H1 (cell line): ENCODE measurements around the gene DBNL. TPM values are rescaled to one million over a fixed set of nuclear protein-coding genes. Genes with fewer than 3 reads are reported as not detected.

ENCODE experiments used
- CTCF ChIA-PET: fragments of 300-600 bp; sonication (Branson Sonifier 250); formaldehyde crosslinking; loops from one replicate; lab custom pipeline; 2021; ENCODE audit not compliant: partially characterized antibody; lab: Charles Lee
- POLR2A ChIA-PET: fragments of 300-600 bp; sonication (Branson Sonifier 250); formaldehyde crosslinking; loops from one replicate; lab custom pipeline; 2021; ENCODE audit warnings: inconsistent platforms; ENCODE audit not compliant: partially characterized antibody; lab: Charles Lee
- DNase-seq, 2 experiments: peaks; one replicate each; pipeline versions ENCODE4 v3.0.0 to v3.0.0-alpha.2; 2010 to 2022; ENCODE audit warnings: low spot score in 2 of 2, low read depth in 1 of 2, mixed read lengths in 1 of 2
- FAIRE-seq: peaks from 2 replicates; lab custom pipeline; 2011; peaks lifted over from hg19 to GRCh38; lab: Jason Lieb, UNC
- H2AFZ ChIP-seq: 2 replicates; pipeline ENCODE4 v1.8.1; 2012; ENCODE audit warnings: low read length, inconsistent platforms
- H2AK5ac ChIP-seq: 2 replicates; pipeline ENCODE4 v1.6.1; 2013; ENCODE audit warnings: low read depth, low read length
- H2BK120ac ChIP-seq: replicated peaks from 2 replicates; pipeline ENCODE3; 2013; ENCODE audit warnings: low read depth, low read length, inconsistent platforms
- H2BK12ac ChIP-seq: 2 replicates; pipeline ENCODE4 v1.6.1; 2013; ENCODE audit warnings: low read depth, low read length
- H2BK15ac ChIP-seq: 2 replicates; pipeline ENCODE4 v1.6.1; 2013; ENCODE audit warnings: low read length
- H2BK20ac ChIP-seq: 2 replicates; pipeline ENCODE4 v1.6.1; 2013; ENCODE audit warnings: low read length
- H2BK5ac ChIP-seq: 2 replicates; pipeline ENCODE4 v1.6.1; 2013; ENCODE audit warnings: low read depth, low read length
- H3K14ac ChIP-seq: 2 replicates; pipeline ENCODE4 v1.6.1; 2013; ENCODE audit warnings: inconsistent platforms; ENCODE audit not compliant: insufficient read length
- H3K18ac ChIP-seq: 2 replicates; pipeline ENCODE4 v1.6.1; 2013; ENCODE audit warnings: low read length; ENCODE audit errors: extremely low read depth
- H3K23ac ChIP-seq: 2 replicates; pipeline ENCODE4 v1.6.1; 2013; ENCODE audit warnings: inconsistent platforms; ENCODE audit not compliant: insufficient read length
- H3K23me2 ChIP-seq: 2 replicates; pipeline ENCODE4 v1.6.1; 2013; ENCODE audit warnings: low read depth, low read length
- H3K27ac ChIP-seq: 2 replicates; pipeline ENCODE4 v1.6.1; 2011; ENCODE audit warnings: low read depth, low read length, inconsistent platforms
- H3K27me3 ChIP-seq, 4 experiments: replicated peaks in 1 of 4; 1 replicate in 1 of 4; 2 replicates in 3 of 4; pipeline versions ENCODE4 v1.6.1 to v1.8.1; 2011 to 2013; ENCODE audit warnings: low read length in 3 of 4, mild to moderate bottlenecking in 3 of 4, inconsistent platforms in 2 of 4, mixed read lengths in 2 of 4, moderate library complexity in 1 of 4; ENCODE audit not compliant: control insufficient read depth in 3 of 4, insufficient read depth in 3 of 4; ENCODE audit errors: extremely low read depth in 1 of 4
- H3K36me3 ChIP-seq, 4 experiments: 2 replicates each; pipeline versions ENCODE4 v1.6.1 to v1.8.1; 2011 to 2013; ENCODE audit warnings: mild to moderate bottlenecking in 4 of 4, low read length in 3 of 4, moderate library complexity in 2 of 4, control low read depth in 1 of 4, inconsistent platforms in 1 of 4; ENCODE audit not compliant: insufficient read depth in 4 of 4, control insufficient read depth in 2 of 4
- H3K4ac ChIP-seq: replicated peaks from 2 replicates; pipeline ENCODE3; 2013; ENCODE audit warnings: low read length, low read depth, mixed read lengths, inconsistent platforms; ENCODE audit not compliant: insufficient read length
- H3K4me1 ChIP-seq, 4 experiments: replicated peaks in 1 of 4; 1 replicate in 1 of 4; 2 replicates in 3 of 4; pipeline versions ENCODE4 v1.6.1 to v1.8.1; 2011 to 2013; ENCODE audit warnings: low read length in 3 of 4, inconsistent platforms in 2 of 4, mixed read lengths in 1 of 4; ENCODE audit not compliant: insufficient read depth in 4 of 4, control insufficient read depth in 3 of 4
- H3K4me2 ChIP-seq, 2 experiments: 2 replicates each; pipeline versions ENCODE4 v1.6.1 to v1.8.1; 2011 to 2013; ENCODE audit warnings: low read depth in 2 of 2, low read length in 2 of 2, control low read depth in 1 of 2, inconsistent platforms in 1 of 2, mild to moderate bottlenecking in 1 of 2; ENCODE audit not compliant: insufficient read depth in 1 of 2
- H3K4me3 ChIP-seq, 4 experiments: fragments of 200-600, 300-600 bp in 1 of 4; sonication (generic), shearing (Covaris generic), sonication (Bioruptor Twin) in 1 of 4; 2 replicates each; pipeline versions ENCODE4 v1.5.1 to v1.8.1; 2011 to 2016; ENCODE audit warnings: low read length in 4 of 4, low read depth in 3 of 4, control low read depth in 2 of 4, inconsistent platforms in 2 of 4, mild to moderate bottlenecking in 2 of 4, mixed read lengths in 1 of 4, moderate library complexity in 1 of 4; ENCODE audit not compliant: insufficient read depth in 2 of 4; ENCODE audit errors: extremely low read depth in 1 of 4
- H3K56ac ChIP-seq: replicated peaks from 2 replicates; pipeline ENCODE3; 2013; ENCODE audit warnings: low read depth, mild to moderate bottlenecking, mixed read lengths, low read length, inconsistent platforms; ENCODE audit not compliant: insufficient read length
- H3K79me1 ChIP-seq: 2 replicates; pipeline ENCODE4 v1.6.1; 2013; ENCODE audit warnings: low read depth, low read length, control low read depth
- H3K79me2 ChIP-seq, 2 experiments: 2 replicates each; pipeline versions ENCODE4 v1.6.1 to v1.8.1; 2012 to 2013; ENCODE audit warnings: low read length in 2 of 2, mild to moderate bottlenecking in 2 of 2, inconsistent platforms in 1 of 2; ENCODE audit not compliant: insufficient read depth in 2 of 2, control insufficient read depth in 1 of 2
- H3K9ac ChIP-seq, 4 experiments: replicated peaks in 1 of 4; 1 replicate in 1 of 4; 2 replicates in 3 of 4; pipeline versions ENCODE4 v1.6.1 to v1.8.1; 2011 to 2013; ENCODE audit warnings: low read depth in 3 of 4, low read length in 3 of 4, control low read depth in 2 of 4, mild to moderate bottlenecking in 2 of 4, moderate library complexity in 2 of 4, inconsistent platforms in 1 of 4; ENCODE audit errors: extremely low read depth in 1 of 4
- H3K9me3 ChIP-seq, 2 experiments: 2 replicates each; pipeline versions ENCODE4 v1.6.1 to v1.8.1; 2012 to 2013; ENCODE audit warnings: mild to moderate bottlenecking in 2 of 2, moderate library complexity in 2 of 2, control low read depth in 1 of 2, inconsistent platforms in 1 of 2, low read depth in 1 of 2, low read length in 1 of 2, mixed read lengths in 1 of 2; ENCODE audit not compliant: insufficient read depth in 2 of 2
- H4K20me1 ChIP-seq, 2 experiments: replicated peaks in 1 of 2; 2 replicates each; pipeline versions ENCODE3 to v1.8.1; 2011 to 2013; ENCODE audit warnings: inconsistent platforms in 2 of 2, low read length in 2 of 2, mild to moderate bottlenecking in 1 of 2; ENCODE audit not compliant: insufficient read depth in 2 of 2, control insufficient read depth in 1 of 2
- H4K5ac ChIP-seq: 2 replicates; pipeline ENCODE4 v1.6.1; 2013; ENCODE audit warnings: low read length, low read depth, mixed read lengths, inconsistent platforms; ENCODE audit not compliant: insufficient read length
- H4K8ac ChIP-seq: 2 replicates; pipeline ENCODE4 v1.8.0; 2013; ENCODE audit warnings: mild to moderate bottlenecking, moderate library complexity, low read length, inconsistent platforms; ENCODE audit not compliant: insufficient read depth; ENCODE audit errors: extremely low read depth
- H4K91ac ChIP-seq: replicated peaks from 2 replicates; pipeline ENCODE3; 2013; ENCODE audit warnings: low read length, mixed read lengths, inconsistent platforms; ENCODE audit not compliant: insufficient read length
- WGBS, 2 experiments: shearing (Covaris generic) in 1 of 2; methylation state at CpG; one replicate each; pipeline versions ENCODE4 v1.1.6 to v1.1.7; 2013 to 2015; ENCODE audit warnings: low lambda C conversion rate in 2 of 2, mixed read lengths in 2 of 2, inconsistent platforms in 1 of 2, low coverage in 1 of 2, missing lambda C conversion rate in 1 of 2; ENCODE audit not compliant: insufficient replicate concordance in 2 of 2, insufficient coverage in 1 of 2, insufficient read length in 1 of 2; ENCODE audit errors: extremely low coverage in 1 of 2, missing lambda C conversion rate in 1 of 2; 5-methylcytosine and 5-hydroxymethylcytosine counted together
- polyA plus RNA-seq, 7 experiments: library from polyadenylated mRNA; depleted of rRNA in 3 of 7; stranded (reverse) in 5 of 7; unstranded in 2 of 7; fragments of >200 nt in 5 of 7; fragments of 200-250 nt in 2 of 7; gene quantifications; 1 replicate in 5 of 7; 2 replicates in 1 of 7; 4 replicates in 1 of 7; pipeline versions ENCODE4 v1.2.1 to v1.2.3, GENCODE V29; 2011 to 2013; ENCODE audit warnings: missing spikeins in 2 of 7, mixed read lengths in 2 of 7
- total RNA-seq: library from RNA; stranded (reverse); fragmentation: NEBNext Ultra II Directional; extraction: Animal tissue kit (Norgen Biotek cat#: 25700); gene quantifications from 2 replicates; pipeline ENCODE4 v1.2.1, GENCODE V29; 2021

Gene DBNL
- total and polyA plus RNA-seq, 2 of the 8 experiments (the other 6 are each of a cell fraction or from before 2014, with no cell fraction given): 30.9 to 56.6 TPM

- POLR2A ChIA-PET: interaction anchor here (1.4 to 1.6 kb wide), 2 partner anchors 10 to 16 kb away, joined by 3 read pairs; no protein-coding TSS in a partner anchor
- Histone ChIP-seq H2BK5ac (no peak overlapping the region), H3K4me3 (no peak overlapping the region), H3K36me3 (no peaks in the 10 kb centered on the region), H2BK20ac (no peak overlapping the region), H3K79me1 (no peaks in the 10 kb centered on the region), H2BK120ac (no peak overlapping the region), H3K4me2 (no peak overlapping the region), H2AK5ac (no peak overlapping the region), H3K4me1 (no peaks in the 10 kb centered on the region; a peak in 1 of 7 replicates), H3K27ac (no peak overlapping the region), H2BK15ac (no peak overlapping the region), H2AFZ (no peak overlapping the region), H4K5ac (no peak overlapping the region), H3K9me3 (no peaks in the 10 kb centered on the region), H3K23me2 (no peaks in the 10 kb centered on the region), H2BK12ac (no peak overlapping the region), H3K79me2 (no peaks in the 10 kb centered on the region), H3K9ac (no peak overlapping the region), H3K18ac (no peak overlapping the region), H3K27me3 (no peaks in the 10 kb centered on the region), H3K56ac (no peak overlapping the region), H3K23ac (no peak overlapping the region), H4K20me1 (no peaks in the 10 kb centered on the region), H4K91ac (no peak overlapping the region), H3K14ac (no peak overlapping the region), H3K4ac (no peak overlapping the region), H4K8ac (no peak overlapping the region)
- CTCF ChIA-PET: interaction anchor here (0.8 to 1.8 kb wide), 4 partner anchors 11 to 23 kb away, joined by 3 to 4 read pairs (median 3); no protein-coding TSS in a partner anchor
- WGBS, 2 experiments: 93% methylated on average over 3 of the region's 3 CpGs; no CpG with 5 or more reads in 1 of the 2 experiments
- DNase-seq (no peak), FAIRE-seq (no peak)
These were observed 51.3 kb downstream of the DBNL start for GRCh38 chr7:44095781-44096180.
